ENCODE data around the gene TUBB1. TPM values are rescaled to one million over a fixed set of nuclear protein-coding genes. Genes with fewer than 3 reads are reported as not detected.

The TUBB1 gene
- total RNA-seq, 2 experiments from 2014 or later = not detected

GRCh38 chr20:58995461-58996225, 23.6 kb upstream of the TUBB1 start:
- POLR2A ChIA-PET = interaction anchor here (1.0 to 2.0 kb wide), 4 partner anchors 10 to 19 kb away, joined by 5 to 13 read pairs (median 5); no protein-coding TSS in a partner anchor
- CTCF ChIA-PET = no interaction called here
- intact Hi-C loops (cut with micrococcal nuclease) = no loop called here
- Mint-ChIP-seq H3K27ac (peak overlapping the region; percentile 46), H3K36me3 (ENCODE audit: low read depth) (peaks cover 45% of the 10 kb centered on the region), H3K27me3 (no peaks in the 10 kb centered on the region), H3K4me1 (ENCODE audit: low read depth) (no peaks in the 10 kb centered on the region), H3K9me3 (no peaks in the 10 kb centered on the region), H3K4me3 (no peak overlapping the region)
- ATAC-seq (no peak), DNase-seq (no peak)
- TF ChIP-seq CTCF (IDR thresholded peaks at IDR 0.05) = no peak

- CTCF ChIA-PET = no interaction called here
Observed at GRCh38 chr20:58996226-58996611, 23.0 kb upstream of the TUBB1 start.

GRCh38 chr20:58997141-58997770, 22.0 kb upstream of the TUBB1 start:
- Mint-ChIP-seq H3K9me3 (no peaks in the 10 kb centered on the region), H3K27me3 (no peaks in the 10 kb centered on the region), H3K4me1 (ENCODE audit: low read depth) (no peaks in the 10 kb centered on the region), H3K4me3 (no peak overlapping the region), H3K36me3 (ENCODE audit: low read depth) (peaks cover 39% of the 10 kb centered on the region), H3K27ac (no peak overlapping the region)
- ATAC-seq (no peak), DNase-seq (no peak)
- ChIA-PET POLR2A (interaction anchor here (1.3 to 2.0 kb wide), 3 partner anchors 11 to 18 kb away, joined by 3 to 13 read pairs (median 5); no protein-coding TSS in a partner anchor), CTCF (no interaction called here)
- intact Hi-C loops (cut with micrococcal nuclease) = no loop called here
- TF ChIP-seq CTCF (IDR thresholded peaks at IDR 0.05) = no peak

More at GRCh38 chr20:58996226-58996611, 23.0 kb upstream of the TUBB1 start:
- Mint-ChIP-seq H3K4me3 (no peak overlapping the region), H3K27me3 (no peaks in the 10 kb centered on the region), H3K4me1 (ENCODE audit: low read depth) (no peaks in the 10 kb centered on the region), H3K27ac (peak overlapping the region; percentile 46), H3K36me3 (ENCODE audit: low read depth) (peaks cover 42% of the 10 kb centered on the region), H3K9me3 (no peaks in the 10 kb centered on the region)
- intact Hi-C loops (cut with micrococcal nuclease) = no loop called here
- POLR2A ChIA-PET = interaction anchor here (1.0 to 2.0 kb wide), 5 partner anchors 9 to 19 kb away, joined by 3 to 13 read pairs (median 5); no protein-coding TSS in a partner anchor
- ATAC-seq = no peak
- DNase-seq = no peak
- TF ChIP-seq CTCF (IDR thresholded peaks at IDR 0.05) = no peak

- H3K27me3 Mint-ChIP-seq = no peaks in the 10 kb centered on the region
- no peaks in the 10 kb centered on the region for H3K9me3 Mint-ChIP-seq
- no peaks in the 10 kb centered on the region for H3K4me1 Mint-ChIP-seq (ENCODE audit: low read depth)
- CTCF ChIA-PET = interaction anchor here (0.9 kb wide), 1 partner anchor 17 kb away, joined by 4 read pairs; no protein-coding TSS in a partner anchor
- no peak for TF ChIP-seq CTCF (IDR thresholded peaks at IDR 0.05)
- no peak for DNase-seq
- H3K4me3 Mint-ChIP-seq = no peak overlapping the region
- intact Hi-C loops (cut with micrococcal nuclease) = no loop called here
- POLR2A ChIA-PET = interaction anchor here (0.6 to 1.5 kb wide), 4 partner anchors 9 to 110 kb away, joined by 3 to 4 read pairs (median 3); no protein-coding TSS in a partner anchor
- peaks cover 34% of the 10 kb centered on the region for H3K36me3 Mint-ChIP-seq (ENCODE audit: low read depth)
- no peak overlapping the region for H3K27ac Mint-ChIP-seq
- ATAC-seq = no peak
Observed at GRCh38 chr20:58998656-58999055, 20.6 kb upstream of the TUBB1 start.

- ATAC-seq (no peak), DNase-seq (no peak)
- no peak overlapping the region for H3K4me3 Mint-ChIP-seq
- no peaks in the 10 kb centered on the region for H3K27me3 Mint-ChIP-seq
- H3K9me3 Mint-ChIP-seq = no peaks in the 10 kb centered on the region
- no peak for TF ChIP-seq CTCF (IDR thresholded peaks at IDR 0.05)
- ChIA-PET CTCF (no interaction called here), POLR2A (interaction anchor here (0.6 to 1.5 kb wide), 5 partner anchors 14 to 84 kb away, joined by 3 to 4 read pairs (median 4); no protein-coding TSS in a partner anchor)
- H3K36me3 Mint-ChIP-seq (ENCODE audit: low read depth) = peaks cover 29% of the 10 kb centered on the region
- H3K4me1 Mint-ChIP-seq (ENCODE audit: low read depth) = peaks cover 17% of the 10 kb centered on the region
- intact Hi-C loops (cut with micrococcal nuclease) = no loop called here
- H3K27ac Mint-ChIP-seq = no peak overlapping the region
Observed at GRCh38 chr20:59000326-59000725, 18.9 kb upstream of the TUBB1 start.
